ENCODE results near the gene KLHL20. TPM values are rescaled to one million over a fixed set of nuclear protein-coding genes. Genes with fewer than 3 reads are reported as not detected.
A peak's percentile ranks its signal among the peaks of the same experiment; 100 is the strongest.
"Not testable (repeated sequence)": the region's sequence is repeated elsewhere in the genome, so short reads cannot be mapped to it uniquely, and the experiment has no call there.

Gene KLHL20
- total RNA-seq, 1 donor from 2014 or later, result 25.4 TPM

- Histone ChIP-seq H3K4me1 (ENCODE audit: insufficient read depth, low read length) (peaks cover 4% of the 10 kb centered on the region), H3K79me2 (ENCODE audit: insufficient read depth, low read length) (peaks cover 45% of the 10 kb centered on the region), H3K9me3 (ENCODE audit: insufficient read depth, low read depth, low read length) (no peaks in the 10 kb centered on the region), H3K4me3 (ENCODE audit: insufficient read depth, low read depth, low read length) (peak overlapping the region; percentile 91), H3K27me3 (ENCODE audit: insufficient read depth, low read length) (peaks cover 3% of the 10 kb centered on the region), H2AFZ (ENCODE audit: low read depth, low read length) (peak overlapping the region; percentile 98), H3K9ac (ENCODE audit: low read length) (peak overlapping the region; percentile 89), H3K4me2 (ENCODE audit: low read length) (peak overlapping the region; percentile 89), H3K27ac (ENCODE audit: low read depth, low read length) (peak overlapping the region; percentile 79), H3K36me3 (ENCODE audit: insufficient read depth, low read length) (no peaks in the 10 kb centered on the region), H4K20me1 (ENCODE audit: insufficient read depth, low read length) (peaks cover 7% of the 10 kb centered on the region)
- Mint-ChIP-seq H3K27ac (ENCODE audit: unreplicated experiment) (peak overlapping the region; percentile 95), H3K27me3 (ENCODE audit: low read depth, unreplicated experiment) (peaks cover 7% of the 10 kb centered on the region), H3K4me3 (ENCODE audit: unreplicated experiment) (peak overlapping the region; percentile 96), H3K9me3 (ENCODE audit: unreplicated experiment) (no peaks in the 10 kb centered on the region), H3K36me3 (ENCODE audit: low read depth, unreplicated experiment) (no peaks in the 10 kb centered on the region), H3K4me1 (ENCODE audit: low read depth, unreplicated experiment) (peaks cover 5% of the 10 kb centered on the region)
- no peak for TF ChIP-seq CTCF (IDR thresholded peaks at IDR 0.05; ENCODE audit: insufficient read depth, low read depth, low read length)
- no peak for TF ChIP-seq EZH2 (IDR thresholded peaks at IDR 0.05; ENCODE audit: insufficient read depth, low read length)
- DNase-seq (ENCODE audit: low read depth), result no peak
- no peak for FAIRE-seq
These were observed 710 bp downstream of the KLHL20 start for GRCh38 chr1:173715538-173715844.

- H3K36me3 ChIP-seq (ENCODE audit: insufficient read depth, low read length), result peaks cover 3% of the 10 kb centered on the region
- H3K27me3 Mint-ChIP-seq (ENCODE audit: low read depth, unreplicated experiment), result no peaks in the 10 kb centered on the region
- FAIRE-seq (no peak), DNase-seq (ENCODE audit: low read depth) (peak; percentile 3)
- no peak overlapping the region for H3K4me3 Mint-ChIP-seq (ENCODE audit: unreplicated experiment)
- no peaks in the 10 kb centered on the region for H3K9me3 Mint-ChIP-seq (ENCODE audit: unreplicated experiment)
- H3K9me3 ChIP-seq (ENCODE audit: insufficient read depth, low read depth, low read length), result no peaks in the 10 kb centered on the region
- H3K4me1 ChIP-seq (ENCODE audit: insufficient read depth, low read length), result peaks cover 4% of the 10 kb centered on the region
- H3K4me1 Mint-ChIP-seq (ENCODE audit: low read depth, unreplicated experiment), result peaks cover 5% of the 10 kb centered on the region
- no peak overlapping the region for H3K9ac ChIP-seq (ENCODE audit: low read length)
- H3K27me3 ChIP-seq (ENCODE audit: insufficient read depth, low read length), result no peaks in the 10 kb centered on the region
- peaks cover 3% of the 10 kb centered on the region for H3K36me3 Mint-ChIP-seq (ENCODE audit: low read depth, unreplicated experiment)
- no peak overlapping the region for H3K4me2 ChIP-seq (ENCODE audit: low read length)
- no peak for TF ChIP-seq EZH2 (IDR thresholded peaks at IDR 0.05; ENCODE audit: insufficient read depth, low read length)
- TF ChIP-seq CTCF (IDR thresholded peaks at IDR 0.05; ENCODE audit: insufficient read depth, low read depth, low read length), result no peak
- no peak overlapping the region for H3K27ac Mint-ChIP-seq (ENCODE audit: unreplicated experiment)
- H3K27ac ChIP-seq (ENCODE audit: low read depth, low read length), result no peak overlapping the region
- H3K4me3 ChIP-seq (ENCODE audit: insufficient read depth, low read depth, low read length), result no peak overlapping the region
- peaks cover 11% of the 10 kb centered on the region for H4K20me1 ChIP-seq (ENCODE audit: insufficient read depth, low read length)
- H2AFZ ChIP-seq (ENCODE audit: low read depth, low read length), result no peak overlapping the region
- peaks cover 62% of the 10 kb centered on the region for H3K79me2 ChIP-seq (ENCODE audit: insufficient read depth, low read length)
These were observed 2.5 kb downstream of the KLHL20 start for GRCh38 chr1:173717238-173717637.

- not testable (repeated sequence) for H3K9ac ChIP-seq (ENCODE audit: low read length); DNase-seq (ENCODE audit: low read depth); H3K9me3 ChIP-seq (ENCODE audit: insufficient read depth, low read depth, low read length); H3K27me3 Mint-ChIP-seq (ENCODE audit: low read depth, unreplicated experiment); H3K4me1 Mint-ChIP-seq (ENCODE audit: low read depth, unreplicated experiment); H4K20me1 ChIP-seq (ENCODE audit: insufficient read depth, low read length); H3K79me2 ChIP-seq (ENCODE audit: insufficient read depth, low read length); H3K27me3 ChIP-seq (ENCODE audit: insufficient read depth, low read length); H3K27ac ChIP-seq (ENCODE audit: low read depth, low read length); H2AFZ ChIP-seq (ENCODE audit: low read depth, low read length); H3K4me2 ChIP-seq (ENCODE audit: low read length); H3K4me3 Mint-ChIP-seq (ENCODE audit: unreplicated experiment); FAIRE-seq; H3K27ac Mint-ChIP-seq (ENCODE audit: unreplicated experiment); H3K4me3 ChIP-seq (ENCODE audit: insufficient read depth, low read depth, low read length); H3K4me1 ChIP-seq (ENCODE audit: insufficient read depth, low read length)
- peaks cover 25% of the 10 kb centered on the region for H3K9me3 Mint-ChIP-seq (ENCODE audit: unreplicated experiment)
- H3K36me3 Mint-ChIP-seq (ENCODE audit: low read depth, unreplicated experiment), result peaks cover 37% of the 10 kb centered on the region
- H3K36me3 ChIP-seq (ENCODE audit: insufficient read depth, low read length), result peaks cover 15% of the 10 kb centered on the region
These were observed 16.6 kb downstream of the KLHL20 start for GRCh38 chr1:173731331-173731730.

Measured in astrocyte (in vitro differentiated cells and primary cell).